ENCODE results near the gene MFNG.

- TF ChIP-seq CTCF (IDR thresholded peaks at IDR 0.05; ENCODE audit: low read depth, low read length, poor library complexity, severe bottlenecking) (no peak), EZH2phosphoT487 (IDR thresholded peaks at IDR 0.05; ENCODE audit: borderline replicate concordance, low read length) (no peak)
Measured at GRCh38 chr22:37503850-37504249, 17.7 kb upstream of the MFNG start.

All from DOHH2 (cell line).